ENCODE data around the gene GMPR.

Gene GMPR

GRCh38 chr6:16272201-16272600 is 33.8 kb downstream of the GMPR start:
- no peak for DNase-seq (ENCODE audit: low spot score)

GRCh38 chr6:16273256-16273655 is 34.9 kb downstream of the GMPR start:
- no peak for DNase-seq (ENCODE audit: low spot score)

- DNase-seq (ENCODE audit: low spot score), result no peak
Observed at GRCh38 chr6:16274483-16274882, 36.1 kb downstream of the GMPR start.

GRCh38 chr6:16274885-16275589 is 36.6 kb downstream of the GMPR start:
- DNase-seq (ENCODE audit: low spot score), result no peak

GRCh38 chr6:16277101-16277981 is 39.0 kb downstream of the GMPR start:
- DNase-seq (ENCODE audit: low spot score), result peak; percentile 30

GRCh38 chr6:16278048-16278724 is 39.8 kb downstream of the GMPR start:
- DNase-seq (ENCODE audit: low spot score), result no peak

GRCh38 chr6:16278750-16279149 is 40.4 kb downstream of the GMPR start:
- no peak for DNase-seq (ENCODE audit: low spot score)

GRCh38 chr6:16279243-16279642 is 40.9 kb downstream of the GMPR start:
- DNase-seq (ENCODE audit: low spot score), result no peak

- no peak for DNase-seq (ENCODE audit: low spot score)
Observed at GRCh38 chr6:16282370-16282769, 44.0 kb downstream of the GMPR start.

- no peak for DNase-seq (ENCODE audit: low spot score)
Observed at GRCh38 chr6:16284472-16284871, 46.1 kb downstream of the GMPR start.

GRCh38 chr6:16285467-16286150 is 47.2 kb downstream of the GMPR start:
- no peak for DNase-seq (ENCODE audit: low spot score)

- DNase-seq (ENCODE audit: low spot score), result peak; percentile 77
Observed at GRCh38 chr6:16286151-16286522, 47.8 kb downstream of the GMPR start.

- DNase-seq (ENCODE audit: low spot score), result no peak
Observed at GRCh38 chr6:16288163-16288562, 49.8 kb downstream of the GMPR start.

GRCh38 chr6:16291739-16292138 is 53.4 kb downstream of the GMPR start:
- no peak for DNase-seq (ENCODE audit: low spot score)

- no peak for DNase-seq (ENCODE audit: low spot score)
Observed at GRCh38 chr6:16292432-16292831, 54.0 kb downstream of the GMPR start.

GRCh38 chr6:16292942-16293341 is 54.6 kb downstream of the GMPR start:
- no peak for DNase-seq (ENCODE audit: low spot score)

- DNase-seq (ENCODE audit: low spot score), result no peak
Observed at GRCh38 chr6:16294371-16294770, 56.0 kb downstream of the GMPR start.

GRCh38 chr6:16295060-16295459 is 56.7 kb downstream of the GMPR start:
- DNase-seq (ENCODE audit: low spot score), result peak; percentile 37

- DNase-seq (ENCODE audit: low spot score), result no peak
Observed at GRCh38 chr6:16295471-16295870, 57.1 kb downstream of the GMPR start.

GRCh38 chr6:16296061-16296670 is 57.8 kb downstream of the GMPR start:
- DNase-seq (ENCODE audit: low spot score), result peak; percentile 92

GRCh38 chr6:16299861-16300260 is 61.5 kb downstream of the GMPR start:
- no peak for DNase-seq (ENCODE audit: low spot score)

- DNase-seq (ENCODE audit: low spot score), result no peak
Observed at GRCh38 chr6:16301511-16301910, 63.1 kb downstream of the GMPR start.

Data from pons (tissue), 1 donor.